Adrenal gland (tissue), 12 donors: ENCODE results near the gene FARP1. TPM values are rescaled to one million over a fixed set of nuclear protein-coding genes. Genes with fewer than 3 reads are reported as not detected.
A peak's percentile ranks its signal among the peaks of the same experiment; 100 is the strongest.

ENCODE experiments used
- DNase-seq, 7 donors: peaks; one replicate each; pipeline ENCODE4 v3.0.0-alpha.2; 2019 to 2020
- H3K27ac ChIP-seq, 5 donors: fragments of 200-600 bp; sonication (generic) in 4 of 5; 1 replicate in 3 of 5; 2 replicates in 2 of 5; pipeline versions ENCODE4 v1.5.1 to v1.8.0; 2016 to 2020; ENCODE audit warnings: mild to moderate bottlenecking in 1 of 5
- H3K27me3 ChIP-seq: fragments of 200-600 bp; 2 replicates; pipeline ENCODE4 v1.8.0; 2021
- H3K36me3 ChIP-seq, 2 donors: fragments of 200-600 bp; replicated peaks in 1 of 2; 1 replicate in 1 of 2; 2 replicates in 1 of 2; pipeline versions ENCODE4 v1.5.1 to v1.8.0; 2018 to 2022
- H3K4me1 ChIP-seq, 2 donors: fragments of 200-600 bp; replicated peaks in 1 of 2; 1 replicate in 1 of 2; 2 replicates in 1 of 2; pipeline versions ENCODE4 v1.5.1 to v1.8.0; 2018 to 2021
- H3K4me3 ChIP-seq, 4 donors: fragments of 200-600 bp; sonication (generic) in 3 of 4; one replicate each; pipeline ENCODE4 v1.5.1; 2016 to 2018
- H3K9me3 ChIP-seq, 3 donors: fragments of 200-600 bp; sonication (generic) in 1 of 3; replicated peaks in 1 of 3; 1 replicate in 2 of 3; 2 replicates in 1 of 3; pipeline versions ENCODE4 v1.5.1 to v1.8.0; 2016 to 2021
- CTCF ChIP-seq, 6 experiments: fragments of 450-650 bp in 4 of 6; fragments of 200-600 bp in 2 of 6; sonication (generic) in 1 of 6; IDR thresholded peaks; 1 replicate in 5 of 6; 2 replicates in 1 of 6; pipeline versions ENCODE4 v1.5.1 to v1.8.0; 2016 to 2021; ENCODE audit warnings: antibody characterized with exemption in 6 of 6, mild to moderate bottlenecking in 2 of 6, moderate library complexity in 1 of 6
- POLR2A ChIP-seq, 2 donors: fragments of 450-650 bp; IDR thresholded peaks; one replicate each; pipeline ENCODE4 v1.6.1; 2017; ENCODE audit warnings: antibody characterized with exemption in 2 of 2, mild to moderate bottlenecking in 2 of 2, moderate library complexity in 1 of 2
- WGBS, 4 donors: extraction: QIAGEN DNeasy Blood & Tissue Kit in 2 of 4; methylation state at CpG; one replicate each; pipeline versions ENCODE4 v1.1.5 to v1.1.7; 2013 to 2017; 5-methylcytosine and 5-hydroxymethylcytosine counted together
- intact Hi-C, 2 donors: fragments of 100-400 bp; cut with DNase I; formaldehyde crosslinking; loops; one replicate each; pipeline versions ENCODE4 v1.14.1 to v1.15.0; 2022 to 2023
- polyA plus RNA-seq, 3 donors: library from polyadenylated mRNA; stranded (reverse); fragments of 200-250 nt in 2 of 3; fragments of 350-450 nt in 1 of 3; fragmentation: Illumina TruSeq in 1 of 3; extraction: RNeasy Lipid Tissue Mini Kit (QIAGEN cat#74804) in 1 of 3; gene quantifications; one replicate each; pipeline ENCODE4 v1.2.3, GENCODE V29; 2013 to 2014
- total RNA-seq, 9 donors: library from RNA; depleted of rRNA in 4 of 9; stranded (reverse); fragments of >200 nt in 4 of 9; fragments of 120-200 nt in 1 of 9; fragmentation: NEBNext Ultra II Directional in 1 of 9; extraction: Animal tissue kit (Norgen Biotek cat#: 25700) in 1 of 9; gene quantifications; one replicate each; pipeline versions ENCODE4 v1.1.0 to v1.2.4, GENCODE V29; 2013 to 2023
- donor health status: healthy with polysubstance abuse.
- donor health status: Bipolar disorder and iron deficiency.
- donor health status: DM: yes; HTN: yes; CAD: no.
- donor health status: DM: no; HTN: no; CAD: no.
- donor health status: DM: no; HTN: no; CAD: no.
- donor health status: DM: yes; HTN: yes; CAD: no.

The FARP1 gene
- total and polyA plus RNA-seq, 12 donors: 27.1 to 304 (median 71.6) TPM

- WGBS, 4 donors: 79 to 92% (median 88%) methylated on average over 5 of the region's 5 CpGs
- no peaks in the 10 kb centered on the region for H3K9me3 ChIP-seq
- H3K36me3 ChIP-seq: peaks cover 0 to 21% of the 10 kb centered on the region in 2 donors
- DNase-seq: no peak
- no peaks in the 10 kb centered on the region for H3K27me3 ChIP-seq
- peaks cover 0 to 8% of the 10 kb centered on the region in 2 donors for H3K4me1 ChIP-seq
- no peak for TF ChIP-seq POLR2A (IDR thresholded peaks at IDR 0.05)
- no peak for TF ChIP-seq CTCF (IDR thresholded peaks at IDR 0.05)
- H3K27ac ChIP-seq: no peak overlapping the region
- intact Hi-C loops: loop anchor here in 1 of 2 donors (10.0 kb wide), 1 partner anchor 254 kb away; the partner anchor contains the start of gene FARP1
- H3K4me3 ChIP-seq: no peak overlapping the region
These were observed 255.7 kb downstream of the FARP1 start for GRCh38 chr13:98398581-98398980.

DNA sequence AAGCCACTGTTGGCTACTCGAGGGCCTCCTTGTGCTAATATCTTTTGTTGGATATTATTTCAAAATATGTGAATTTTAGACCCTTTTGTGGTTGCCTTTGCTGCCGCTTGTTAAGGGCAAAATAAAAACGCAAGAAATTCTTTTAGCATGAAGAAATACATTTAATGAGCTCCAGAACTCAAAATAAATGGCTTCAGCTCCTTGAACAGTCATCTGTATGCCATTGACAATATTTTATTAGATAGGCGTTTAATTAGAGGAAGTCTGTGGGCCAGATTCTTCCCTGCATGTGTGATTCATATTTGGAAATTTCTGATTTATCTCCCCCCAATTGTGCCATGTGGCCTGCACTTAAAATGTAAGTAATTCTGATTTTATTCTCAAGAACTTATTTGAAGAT, 256.9 kb downstream of the FARP1 start:
- peaks cover 0 to 8% of the 10 kb centered on the region in 2 donors for H3K4me1 ChIP-seq
- H3K9me3 ChIP-seq: no peaks in the 10 kb centered on the region
- no peaks in the 10 kb centered on the region for H3K27me3 ChIP-seq
- no peak overlapping the region for H3K4me3 ChIP-seq
- intact Hi-C loops: loop anchor here in 1 of 2 donors (10.0 kb wide), 1 partner anchor 255 kb away; the partner anchor contains the start of gene FARP1
- TF ChIP-seq CTCF (IDR thresholded peaks at IDR 0.05) (no peak), POLR2A (IDR thresholded peaks at IDR 0.05) (no peak)
- H3K27ac ChIP-seq: no peak overlapping the region
- no peak for DNase-seq
- peaks cover 0 to 11% of the 10 kb centered on the region in 2 donors for H3K36me3 ChIP-seq
- WGBS, 4 donors: 65 to 88% (median 80%) methylated on average over 4 of the region's 4 CpGs

GRCh38 chr13:98401934-98402333, 259.0 kb downstream of the FARP1 start:
- Histone ChIP-seq H3K9me3 (no peaks in the 10 kb centered on the region), H3K36me3 (no peaks in the 10 kb centered on the region), H3K4me1 (peaks cover 0 to 8% of the 10 kb centered on the region in 2 donors), H3K4me3 (no peak overlapping the region), H3K27me3 (no peaks in the 10 kb centered on the region), H3K27ac (peak overlapping the region in 1 of 5 donors; percentile 21)
- WGBS, 4 donors: 72 to 84% (median 80%) methylated on average over 12 to 13 of the region's 13 CpGs
- no peak for DNase-seq
- TF ChIP-seq CTCF (IDR thresholded peaks at IDR 0.05) (no peak), POLR2A (IDR thresholded peaks at IDR 0.05) (no peak)
- intact Hi-C loops: no loop called here

DNA sequence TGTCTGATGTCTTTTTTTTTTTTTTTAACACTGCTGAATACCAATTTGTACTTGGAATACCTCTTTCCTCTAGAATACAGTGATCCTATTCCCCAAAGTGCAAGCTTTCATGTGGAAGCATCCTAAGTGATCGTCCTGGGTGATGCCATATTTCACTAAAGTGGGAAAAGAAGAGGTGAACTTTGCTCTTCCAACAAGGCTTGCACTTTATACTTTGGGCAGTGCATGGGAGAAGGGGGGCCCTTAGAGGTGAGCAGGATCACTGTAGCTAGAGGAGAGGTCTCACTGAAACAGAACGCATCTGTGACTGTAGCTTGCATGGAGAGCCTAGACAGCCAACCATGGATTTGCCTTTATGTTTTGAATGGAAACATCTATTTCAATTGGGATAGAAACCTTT, 260.2 kb downstream of the FARP1 start:
- no peak for DNase-seq
- Histone ChIP-seq H3K4me3 (no peak overlapping the region), H3K36me3 (no peaks in the 10 kb centered on the region), H3K9me3 (no peaks in the 10 kb centered on the region), H3K27ac (no peak overlapping the region), H3K4me1 (peaks cover 0 to 8% of the 10 kb centered on the region in 2 donors), H3K27me3 (no peaks in the 10 kb centered on the region)
- 86 to 100% (median 93%) methylated on average over 2 of the region's 2 CpGs for WGBS, 4 donors
- intact Hi-C loops: no loop called here
- TF ChIP-seq CTCF (IDR thresholded peaks at IDR 0.05) (no peak), POLR2A (IDR thresholded peaks at IDR 0.05) (no peak)
